HG02884 (cell line): ENCODE measurements around the gene GPX2.

Source experiments
- ATAC-seq: cut with Tn5 transposase; IDR thresholded peaks from one replicate; pipeline ENCODE4 v1.9.1; 2021; ENCODE audit warnings: mild to moderate bottlenecking, moderate library complexity; ENCODE audit not compliant: unreplicated experiment

The GPX2 gene

DNA sequence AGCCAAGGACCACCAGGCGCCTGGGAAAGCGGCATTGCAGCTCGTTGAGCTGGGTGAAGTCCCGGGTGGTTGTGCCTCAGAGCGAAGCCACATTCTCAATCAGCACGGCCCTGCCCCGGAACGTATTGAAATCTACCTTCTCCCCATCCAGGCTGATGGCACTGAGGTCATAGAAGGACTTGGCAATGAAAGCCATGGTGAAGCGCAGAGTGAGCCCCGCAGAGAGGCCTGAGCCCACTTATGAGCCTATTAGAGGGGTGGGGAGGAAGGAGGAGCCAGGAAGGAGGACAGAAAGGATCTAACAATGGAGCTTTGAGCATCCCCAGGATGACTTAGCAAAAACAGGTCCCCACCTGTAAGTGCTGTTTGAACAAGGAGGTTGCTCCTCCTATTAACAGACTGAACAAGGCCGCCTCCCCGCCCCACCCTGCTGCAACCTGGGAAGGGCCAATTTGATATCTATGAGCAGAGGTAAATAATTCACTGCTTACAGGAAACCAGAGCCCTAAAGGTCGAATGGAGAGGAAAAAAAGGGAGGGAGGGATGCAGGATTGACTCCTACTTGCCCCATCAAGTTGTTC is at the start of gene GPX2:
Gene GPX2, minus strand, starts transcription at position 215 of the 581 bp plus-strand sequence. Its CDS starts 19 bp downstream, at position 196.
- no peak for ATAC-seq

DNA sequence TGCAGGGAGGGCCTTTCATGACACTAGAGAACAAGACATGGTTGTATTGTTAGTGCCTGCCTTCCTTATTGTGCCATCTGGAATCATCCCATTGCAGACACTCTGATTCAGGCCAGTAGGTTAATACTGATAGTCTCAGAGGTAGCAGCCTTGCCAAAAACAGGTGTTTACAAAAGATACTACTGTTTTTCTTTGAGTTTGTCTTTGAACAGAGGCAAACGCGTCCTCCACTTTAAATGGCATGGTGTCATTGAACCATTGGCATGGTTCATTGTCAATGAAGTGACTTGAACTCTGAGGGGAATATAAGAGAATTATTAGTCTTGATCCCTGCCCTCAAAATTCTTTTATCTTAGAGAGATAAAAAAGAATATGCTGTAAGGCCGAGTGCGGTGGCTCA is 48.4 kb upstream of the GPX2 start:
- ATAC-seq, result no peak

DNA sequence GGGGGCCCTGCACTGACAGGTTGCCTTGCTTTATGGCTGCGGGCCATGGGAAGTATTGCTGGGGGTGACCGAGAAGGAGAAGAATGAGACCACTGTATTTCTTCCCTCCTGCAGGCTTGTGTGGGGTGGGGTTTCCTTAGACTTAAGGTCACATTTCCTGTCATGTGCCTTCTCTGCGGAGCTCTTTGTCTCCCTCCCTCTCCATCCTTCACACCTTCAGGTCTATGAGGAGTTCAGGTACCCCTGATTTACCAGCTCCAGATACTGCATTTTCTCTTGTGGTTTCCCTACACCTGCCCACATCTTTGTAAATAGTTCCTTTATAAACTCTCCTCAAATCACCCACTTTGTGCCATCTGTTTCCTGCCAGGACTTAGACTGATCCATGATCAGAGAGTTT is 47.8 kb upstream of the GPX2 start:
- ATAC-seq, result no peak

DNA sequence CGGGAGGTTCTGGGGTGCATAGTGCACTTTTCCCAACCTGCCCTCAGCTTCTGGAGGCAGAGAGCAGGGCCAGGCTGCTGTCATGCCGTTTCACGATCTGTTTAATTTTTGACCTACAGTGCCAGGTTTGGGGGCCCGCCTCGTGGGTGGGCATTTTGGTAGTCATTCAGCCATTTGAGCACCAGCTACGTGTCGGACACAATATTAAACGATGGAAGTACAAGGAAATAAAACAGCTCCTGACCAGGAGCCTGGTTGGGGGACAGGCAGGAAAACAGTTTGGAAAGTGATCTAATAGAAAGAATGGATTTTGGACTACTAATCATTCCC is 44.9 kb upstream of the GPX2 start:
- ATAC-seq, result no peak

DNA sequence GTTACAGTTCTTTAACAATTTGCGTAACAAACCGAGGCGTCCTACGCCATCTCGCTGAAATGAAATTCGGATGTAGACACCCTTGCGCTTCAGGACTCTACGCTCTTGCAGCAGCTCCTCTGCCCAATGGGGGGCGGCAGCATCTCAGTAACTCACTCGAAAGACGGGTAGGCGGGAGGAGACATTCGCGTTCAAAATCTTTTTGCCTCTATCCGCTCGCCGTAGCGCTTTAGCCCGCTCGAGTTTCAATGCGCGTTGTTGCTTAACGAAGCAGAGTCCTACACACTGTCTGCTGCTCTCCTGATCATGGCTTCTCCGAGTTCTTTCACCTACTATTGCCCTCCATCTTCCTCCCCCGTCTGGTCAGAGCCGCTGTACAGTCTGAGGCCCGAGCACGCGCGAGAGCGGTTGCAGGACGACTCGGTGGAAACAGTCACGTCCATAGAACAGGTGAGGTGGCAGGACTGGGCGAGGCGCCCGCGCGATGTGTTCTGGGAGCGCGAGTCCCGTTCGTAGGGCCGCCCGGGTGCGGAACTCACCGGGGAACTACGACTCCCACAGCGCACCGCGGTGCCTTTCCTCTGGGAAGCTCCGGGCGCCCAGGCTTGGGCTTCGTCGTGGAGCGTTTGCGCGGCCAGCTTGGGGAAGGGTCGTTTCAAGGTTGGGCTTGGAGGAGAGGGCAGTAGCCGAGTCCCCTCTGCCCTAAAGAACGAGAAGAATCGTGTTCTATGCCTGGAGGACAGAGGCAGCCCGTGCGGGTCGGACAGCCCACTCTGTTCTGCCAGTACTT is 44.3 kb upstream of the GPX2 start, which contains the start of gene FNTB:
Gene FNTB, plus strand, starts transcription at position 248 of the 790 bp plus-strand sequence. Its CDS starts 59 bp downstream, at position 307.
- ATAC-seq, result peak; percentile 92

DNA sequence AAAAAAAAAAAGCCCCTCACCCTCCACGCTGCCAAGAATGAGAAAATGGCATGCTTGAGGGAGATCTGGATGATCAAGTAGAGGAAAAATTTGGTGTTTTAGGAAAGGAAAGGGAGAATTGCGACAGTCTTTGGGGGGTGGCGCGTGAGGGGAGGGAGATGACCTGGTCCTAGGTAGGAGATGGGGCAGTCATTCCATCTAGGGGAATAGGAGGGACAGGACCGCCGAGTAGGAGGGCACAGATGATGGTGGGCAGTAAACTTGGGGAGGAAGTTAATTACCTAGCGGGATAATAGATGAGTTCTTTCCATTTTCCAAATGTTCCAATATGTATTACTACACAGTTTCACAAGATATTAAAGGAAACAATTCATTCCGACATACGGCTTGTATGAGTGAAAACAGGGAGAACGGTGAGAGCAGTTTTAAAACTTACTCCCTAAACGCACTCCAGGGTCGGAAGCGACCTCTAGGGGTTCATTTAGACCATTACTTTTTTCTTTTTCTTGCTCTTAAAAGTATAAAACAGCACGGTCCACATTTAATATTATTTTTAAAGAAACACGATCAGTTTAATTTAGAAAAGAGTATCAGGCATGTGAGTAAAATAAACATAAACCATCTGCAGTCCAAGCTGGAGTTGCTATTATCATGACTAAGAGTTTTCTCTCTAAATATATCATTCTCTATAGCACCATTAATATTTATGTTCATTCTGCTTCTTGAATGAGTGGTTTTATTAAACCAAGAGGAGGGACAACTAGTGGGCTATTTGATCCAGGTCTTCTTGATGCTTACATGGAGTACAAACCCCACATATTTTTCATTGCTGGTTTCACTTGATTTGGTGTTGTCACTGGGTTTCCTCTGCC is 41.1 kb upstream of the GPX2 start:
- no peak for ATAC-seq

DNA sequence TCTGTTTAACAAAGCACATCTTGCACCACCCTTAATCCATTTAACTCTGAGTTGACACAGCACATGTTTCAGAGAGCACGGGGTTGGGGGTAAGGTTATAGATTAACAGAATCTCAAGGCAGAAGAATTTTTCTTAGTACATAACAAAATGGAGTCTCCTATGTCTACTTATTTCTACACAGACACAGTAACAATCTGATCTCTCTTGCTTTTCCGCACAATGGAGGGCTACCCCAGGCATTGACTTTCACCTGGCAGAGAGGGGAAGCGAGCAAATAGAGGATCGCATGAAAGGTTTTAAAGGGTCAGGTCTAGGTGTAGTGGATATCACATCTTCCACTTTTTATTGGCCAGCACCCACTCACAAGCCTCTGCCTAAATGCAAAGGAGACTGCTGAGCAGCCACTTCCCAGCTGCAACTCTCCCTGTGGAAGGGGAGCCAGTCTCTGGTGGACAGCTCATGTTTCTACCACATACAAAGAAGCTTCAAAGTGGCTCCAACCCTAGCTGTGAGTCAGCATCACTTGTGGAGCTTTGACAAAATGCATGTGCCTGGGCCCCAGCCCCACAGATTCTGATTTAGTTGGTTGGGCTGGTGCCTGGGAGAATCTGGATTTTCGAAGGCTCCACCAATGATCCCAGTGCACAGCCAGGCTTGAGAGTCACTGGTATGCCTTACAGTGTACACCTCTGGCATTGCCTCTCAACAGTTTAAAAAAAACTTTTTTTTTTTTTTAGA is 37.0 kb upstream of the GPX2 start:
- ATAC-seq, result no peak

DNA sequence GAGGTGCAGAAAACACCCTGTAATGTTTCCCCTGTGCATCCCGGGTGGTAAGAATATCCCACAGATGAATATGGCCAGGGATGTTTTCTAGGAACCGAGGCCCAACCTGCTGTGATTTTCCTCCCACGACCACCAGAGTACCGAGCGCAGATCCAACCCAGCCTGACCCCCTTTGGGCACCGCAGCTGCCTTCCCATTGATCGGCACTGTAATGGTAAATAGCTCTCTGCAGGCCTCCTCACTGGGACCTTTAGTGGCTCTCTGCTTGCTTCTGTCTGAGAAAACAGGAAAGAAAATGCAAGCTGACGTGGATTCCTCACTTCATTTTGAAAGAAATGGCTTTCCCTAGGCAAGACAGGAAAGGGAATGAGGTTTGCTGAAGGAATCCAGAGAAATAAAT is 32.0 kb upstream of the GPX2 start:
- ATAC-seq, result no peak

DNA sequence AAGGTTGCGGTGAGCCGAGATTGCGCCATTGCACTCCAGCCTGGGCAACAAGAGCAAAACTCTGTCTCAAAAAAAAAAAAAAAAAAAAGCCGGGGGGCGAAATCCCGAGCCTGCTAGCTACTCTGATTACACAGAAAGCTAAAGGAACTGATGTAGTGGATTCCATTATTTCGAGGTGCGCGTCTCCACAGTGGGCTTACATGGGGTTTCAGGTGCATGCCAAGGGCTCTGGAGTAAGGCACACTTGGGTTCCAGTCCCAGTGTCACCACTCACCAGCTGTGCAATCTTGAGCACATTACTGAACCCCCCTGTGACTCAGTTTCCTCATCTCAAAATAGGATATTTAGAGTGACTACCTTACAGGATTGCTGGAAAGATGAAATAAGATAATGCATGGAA is 31.3 kb upstream of the GPX2 start:
- ATAC-seq, result no peak

DNA sequence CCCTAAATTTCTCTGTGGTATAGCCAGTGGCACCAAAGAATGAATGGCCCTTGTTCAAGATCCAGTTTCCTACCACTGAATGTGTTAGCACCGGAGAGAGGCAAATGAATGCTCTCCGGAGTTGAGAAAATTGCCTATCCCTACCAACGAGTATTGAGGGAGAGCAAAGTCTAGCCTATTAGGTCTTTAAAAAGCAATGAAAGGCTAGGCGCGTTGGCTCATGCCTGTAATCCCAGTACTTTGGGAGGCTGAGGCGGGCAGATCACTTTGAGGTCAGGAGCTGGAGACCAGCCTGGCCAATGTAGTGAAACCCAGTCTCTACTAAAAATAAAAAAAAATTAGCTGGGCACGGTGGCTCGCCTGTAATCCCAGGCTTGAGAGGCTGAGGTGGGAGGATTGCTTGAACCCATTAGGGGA is 30.5 kb upstream of the GPX2 start:
- ATAC-seq, result no peak

DNA sequence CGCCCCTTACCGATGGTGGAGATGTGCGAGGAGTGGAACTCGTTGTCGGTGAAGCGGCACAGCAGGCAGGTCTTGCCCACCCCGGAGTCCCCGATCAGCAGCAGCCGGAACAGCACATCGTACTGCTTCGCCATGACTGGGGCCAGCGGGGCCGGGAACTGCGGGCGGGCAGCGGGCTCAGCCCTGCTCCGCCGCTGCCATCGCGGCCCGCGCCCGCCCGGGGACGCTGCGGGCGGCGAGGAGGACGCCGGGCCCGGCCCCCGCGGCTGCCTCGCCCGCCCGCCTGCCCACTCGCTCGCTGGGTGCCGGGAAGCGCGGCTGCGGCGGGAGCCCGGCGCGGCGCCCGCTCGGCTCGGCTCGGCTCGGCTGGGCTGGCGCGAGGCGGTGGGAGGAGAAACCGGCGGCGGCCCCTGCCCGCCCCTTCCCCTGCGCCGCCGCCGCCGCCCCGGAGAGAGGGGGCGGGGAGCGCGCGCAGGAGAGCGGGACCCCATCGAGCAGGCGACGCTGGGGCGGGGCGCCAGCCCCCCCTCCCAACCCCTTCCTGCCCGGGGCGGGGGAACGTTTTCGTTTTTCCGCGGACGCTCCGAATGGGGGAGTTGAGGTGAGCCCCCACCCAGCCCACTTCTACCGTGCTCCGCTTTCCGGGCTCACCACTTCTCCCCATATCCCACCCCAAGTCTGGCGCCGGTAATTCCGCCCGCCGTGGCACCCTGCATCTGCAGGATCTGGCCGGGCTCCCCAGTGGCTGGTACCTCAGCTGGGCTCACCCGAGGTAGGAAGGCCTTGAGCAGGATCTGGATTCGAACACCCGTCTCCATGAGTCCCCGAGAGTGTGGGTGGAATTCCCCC is 29.6 kb upstream of the GPX2 start, which contains the start of gene RAB15:
Gene RAB15, minus strand, starts transcription at position 394 of the 849 bp plus-strand sequence. Its CDS starts 260 bp downstream, at position 134.
- peak; percentile 44 for ATAC-seq

DNA sequence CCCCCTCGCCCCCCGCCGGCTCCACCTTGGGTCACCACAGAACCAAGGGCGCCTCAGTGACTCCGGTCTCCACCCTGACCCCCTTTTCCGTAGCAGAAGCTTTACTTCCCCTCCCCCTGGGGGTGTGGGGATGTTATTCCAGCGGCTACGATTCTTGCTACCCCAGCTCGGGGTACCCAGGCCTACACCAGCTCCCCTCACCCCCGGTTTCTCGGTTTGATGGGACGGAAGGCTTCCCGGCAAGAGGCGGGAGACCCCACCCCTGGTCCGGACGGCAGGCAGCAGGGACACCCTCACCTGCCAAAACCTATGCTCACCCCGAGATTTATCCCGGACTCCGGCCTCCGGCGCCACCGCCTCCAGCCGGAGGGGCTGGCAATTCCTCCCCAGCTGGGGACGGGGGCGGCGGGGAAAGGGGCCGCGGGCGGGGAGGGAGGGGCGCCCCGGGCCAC is 29.0 kb upstream of the GPX2 start:
- ATAC-seq, result no peak

DNA sequence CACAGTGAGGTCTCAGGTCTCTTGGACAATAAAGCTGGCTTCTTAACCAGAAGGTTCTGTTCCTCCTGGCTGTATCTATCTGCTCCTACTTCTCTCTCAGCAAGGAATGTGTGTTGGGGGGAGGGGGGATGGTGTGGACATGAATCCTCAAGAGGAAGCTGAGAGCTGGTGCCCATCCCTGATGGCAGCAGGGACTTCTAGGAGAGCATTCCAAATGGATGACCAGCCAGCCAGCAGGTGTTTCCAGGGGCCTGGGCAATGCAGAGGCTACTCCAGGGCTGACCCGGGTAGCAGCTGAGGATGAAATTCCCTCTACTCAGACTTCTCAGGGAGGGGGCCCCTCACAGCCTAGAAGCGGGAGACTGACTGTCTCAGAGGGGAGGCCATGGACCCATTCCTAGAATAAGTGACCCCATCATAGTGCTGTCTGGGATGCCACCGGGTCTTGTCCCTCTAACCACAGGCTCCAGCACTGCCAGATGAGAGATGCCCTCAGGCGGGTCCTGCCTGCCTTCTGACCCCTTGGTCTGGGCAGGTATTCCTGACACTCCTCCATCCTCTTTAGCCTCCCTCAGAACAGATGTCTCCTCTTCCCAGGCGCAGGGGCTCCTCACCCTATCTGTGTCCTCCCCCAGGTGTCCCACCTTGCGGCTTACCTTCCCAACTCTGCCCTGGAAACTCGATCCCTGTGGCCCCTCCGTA is 28.4 kb upstream of the GPX2 start:
- ATAC-seq, result no peak

DNA sequence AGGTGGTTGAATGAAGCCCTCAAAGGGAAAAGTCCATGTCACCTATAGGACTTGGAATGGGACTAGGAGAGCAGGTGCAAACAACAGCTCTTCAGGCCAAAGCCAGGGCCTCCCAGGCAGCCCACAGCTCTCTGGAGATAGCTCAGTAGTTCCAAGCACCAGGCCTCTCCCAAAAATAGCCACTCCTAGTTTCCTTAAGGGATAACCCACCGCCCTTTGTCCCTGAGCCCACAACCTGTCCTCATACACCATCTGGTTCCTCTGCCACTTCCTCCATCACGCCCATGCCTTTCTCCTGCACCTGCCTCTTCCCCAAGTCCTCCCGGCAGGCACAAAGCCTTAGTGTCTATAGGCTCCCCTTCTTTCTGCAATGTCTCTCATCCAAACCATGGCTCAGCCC is 27.5 kb upstream of the GPX2 start:
- ATAC-seq, result no peak

DNA sequence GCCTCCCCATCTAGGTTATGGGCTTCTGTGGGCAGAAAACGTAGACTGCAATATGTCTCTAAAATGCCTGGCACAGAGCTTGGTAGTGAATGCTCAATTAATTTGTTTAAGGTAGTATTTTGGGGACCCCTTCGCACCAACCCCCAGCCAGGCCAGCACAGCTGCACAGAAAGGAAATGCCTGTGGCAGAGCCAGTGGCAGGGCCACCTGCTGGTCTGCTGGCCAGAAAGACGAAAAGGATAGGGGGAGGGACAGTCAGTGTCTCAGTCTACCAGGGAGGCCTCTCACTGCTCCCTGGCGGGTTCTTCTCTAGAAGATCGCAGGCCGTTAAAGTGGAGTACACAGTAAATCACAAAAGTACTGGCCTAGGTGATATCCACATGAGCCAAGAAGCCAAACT is 26.1 kb upstream of the GPX2 start:
- ATAC-seq, result no peak

DNA sequence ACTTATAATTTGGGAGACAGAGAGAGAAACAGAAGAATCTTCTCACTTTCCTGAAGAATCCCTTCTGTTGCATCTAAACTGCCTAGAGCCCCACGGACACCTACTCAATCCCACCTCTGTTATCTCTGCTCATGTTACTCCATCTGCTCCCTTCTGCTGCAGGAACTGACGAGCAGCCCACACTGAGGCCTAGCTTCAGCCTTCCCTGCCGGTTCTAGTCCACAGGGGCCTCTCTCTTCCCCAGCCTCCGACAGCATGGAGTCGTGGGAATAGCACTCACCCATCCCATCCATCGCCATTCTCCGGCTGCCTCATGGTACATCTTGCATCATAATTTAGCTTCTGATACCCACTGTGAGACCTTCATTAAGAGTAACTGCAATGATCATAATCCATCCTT is 25.6 kb upstream of the GPX2 start:
- ATAC-seq, result no peak

DNA sequence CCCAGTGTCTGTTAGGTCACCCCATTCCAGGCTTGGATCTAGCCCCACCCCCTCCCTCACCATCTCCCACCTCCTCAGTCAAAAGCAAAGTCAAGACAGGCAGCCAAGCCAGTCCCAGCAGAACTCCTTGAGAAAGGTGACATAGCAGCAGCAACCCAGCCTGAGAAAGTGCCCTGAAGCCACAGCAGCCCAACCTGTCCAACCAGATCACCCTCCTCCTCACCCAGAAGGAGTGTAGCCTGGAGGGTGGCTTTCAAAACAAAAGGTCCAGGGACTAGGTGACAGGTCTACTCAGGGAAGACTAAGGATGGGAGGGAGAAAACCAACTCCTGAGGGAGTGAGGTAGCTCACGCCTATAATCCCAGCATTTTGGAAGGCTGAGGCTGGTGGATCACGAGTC is 24.4 kb upstream of the GPX2 start:
- no peak for ATAC-seq

DNA sequence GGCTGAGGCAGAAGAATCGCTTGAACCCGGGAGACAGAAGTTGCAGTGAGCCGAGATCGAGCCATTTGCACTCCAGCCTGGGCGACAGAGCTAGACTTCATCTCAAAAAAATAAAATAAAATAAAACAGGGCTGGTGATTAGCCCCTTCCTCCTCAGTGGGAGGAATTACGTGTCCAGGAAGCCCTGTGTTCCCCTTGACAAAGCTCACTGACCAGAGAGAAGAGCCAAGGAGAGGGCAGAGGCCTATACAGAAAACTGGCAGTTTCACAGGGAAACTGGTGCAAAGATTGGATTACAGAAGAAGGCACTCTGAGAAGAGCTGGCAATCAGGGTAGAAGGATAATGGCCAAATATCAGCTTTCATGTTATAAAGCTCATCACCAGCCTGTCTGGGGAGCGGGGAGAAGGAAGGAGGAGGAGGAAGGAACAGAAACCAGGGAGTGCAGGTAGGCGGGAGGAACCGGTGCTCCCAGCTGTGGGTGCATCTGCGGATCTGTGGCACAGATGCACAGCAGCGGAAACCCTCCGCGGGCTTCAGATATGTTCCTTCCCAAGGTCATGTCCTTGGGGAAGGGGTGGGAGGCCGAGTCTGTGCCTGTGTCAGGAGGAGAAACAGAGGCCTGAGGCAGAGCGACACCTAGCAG is 22.9 kb upstream of the GPX2 start:
- ATAC-seq, result no peak

DNA sequence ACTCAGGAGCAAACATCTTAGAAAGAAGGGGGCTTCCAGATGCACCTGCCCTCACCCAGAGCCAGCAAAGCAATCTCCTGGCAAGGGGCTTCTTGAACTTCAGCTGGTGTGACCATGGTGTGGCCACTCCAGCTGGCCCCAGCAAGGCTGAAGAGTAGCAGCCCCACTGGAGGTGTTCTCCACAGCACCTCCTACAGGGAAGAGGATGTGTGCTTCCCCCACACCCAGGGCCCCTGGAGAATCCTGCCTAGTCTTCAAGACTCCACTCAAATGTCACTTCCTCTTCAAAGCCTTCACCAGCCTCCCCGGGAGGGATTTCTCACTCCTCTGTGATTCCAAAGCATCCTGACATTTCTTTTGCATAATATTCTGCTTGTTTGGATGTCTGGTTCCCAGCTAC is 21.1 kb upstream of the GPX2 start:
- ATAC-seq, result no peak
